Daoy (cell line): ENCODE data around the gene PHLPP1. TPM values are rescaled to one million over a fixed set of nuclear protein-coding genes. Genes with fewer than 3 reads are reported as not detected.

ENCODE experiments used
- DNase-seq: peaks from one replicate; pipeline ENCODE4 v3.0.0-alpha.2; 2015; ENCODE audit warnings: low read depth
- total RNA-seq: library from RNA; depleted of rRNA; stranded (reverse); fragments of >200 nt; shearing (Covaris generic); gene quantifications from 2 replicates; pipeline ENCODE4 v1.2.3, GENCODE V29; 2014

The PHLPP1 gene
- total RNA-seq, 1 experiment from 2014 or later = 2.5 TPM

GRCh38 chr18:62844850-62845643 lies 129.7 kb downstream of the PHLPP1 start:
- no peak for DNase-seq

GRCh38 chr18:62846313-62846712 lies 131.0 kb downstream of the PHLPP1 start:
- no peak for DNase-seq

GRCh38 chr18:62847081-62847480 lies 131.7 kb downstream of the PHLPP1 start:
- no peak for DNase-seq

- DNase-seq = no peak
Measured at GRCh38 chr18:62848946-62849345, 133.6 kb downstream of the PHLPP1 start.

- DNase-seq = no peak
Measured at GRCh38 chr18:62850619-62851306, 135.4 kb downstream of the PHLPP1 start.

GRCh38 chr18:62852851-62853250 lies 137.5 kb downstream of the PHLPP1 start:
- no peak for DNase-seq

GRCh38 chr18:62856294-62856693 lies 141.0 kb downstream of the PHLPP1 start:
- DNase-seq = no peak

- DNase-seq = no peak
Measured at GRCh38 chr18:62857263-62857976, 142.1 kb downstream of the PHLPP1 start.

- DNase-seq = no peak
Measured at GRCh38 chr18:62860062-62860461, 144.7 kb downstream of the PHLPP1 start.

GRCh38 chr18:62862466-62862865 lies 147.1 kb downstream of the PHLPP1 start:
- DNase-seq = no peak

- DNase-seq = peak; percentile 59
Measured at GRCh38 chr18:62863579-62864001, 148.2 kb downstream of the PHLPP1 start.

GRCh38 chr18:62865498-62865897 lies 150.2 kb downstream of the PHLPP1 start:
- no peak for DNase-seq

GRCh38 chr18:62867534-62867933 lies 152.2 kb downstream of the PHLPP1 start:
- no peak for DNase-seq

- DNase-seq = no peak
Measured at GRCh38 chr18:62868645-62869044, 153.3 kb downstream of the PHLPP1 start.

- no peak for DNase-seq
Measured at GRCh38 chr18:62870643-62871042, 155.3 kb downstream of the PHLPP1 start.

GRCh38 chr18:62875323-62875722 lies 160.0 kb downstream of the PHLPP1 start:
- DNase-seq = no peak

- DNase-seq = no peak
Measured at GRCh38 chr18:62876111-62876510, 160.8 kb downstream of the PHLPP1 start.

GRCh38 chr18:62876828-62877227 lies 161.5 kb downstream of the PHLPP1 start:
- DNase-seq = no peak

GRCh38 chr18:62877411-62878221 lies 162.3 kb downstream of the PHLPP1 start:
- peak; percentile 6 for DNase-seq

GRCh38 chr18:62878305-62878704 lies 163.0 kb downstream of the PHLPP1 start:
- DNase-seq = no peak

GRCh38 chr18:62880034-62880433 lies 164.7 kb downstream of the PHLPP1 start:
- DNase-seq = no peak
